Stromal cell of bone marrow (primary cell): ENCODE data around the gene ISYNA1.

Experiments used
- DNase-seq: peaks from one replicate; pipeline ENCODE4 v3.0.0-alpha.2; 2012; ENCODE audit warnings: low read depth

ISYNA1 gene

DNA sequence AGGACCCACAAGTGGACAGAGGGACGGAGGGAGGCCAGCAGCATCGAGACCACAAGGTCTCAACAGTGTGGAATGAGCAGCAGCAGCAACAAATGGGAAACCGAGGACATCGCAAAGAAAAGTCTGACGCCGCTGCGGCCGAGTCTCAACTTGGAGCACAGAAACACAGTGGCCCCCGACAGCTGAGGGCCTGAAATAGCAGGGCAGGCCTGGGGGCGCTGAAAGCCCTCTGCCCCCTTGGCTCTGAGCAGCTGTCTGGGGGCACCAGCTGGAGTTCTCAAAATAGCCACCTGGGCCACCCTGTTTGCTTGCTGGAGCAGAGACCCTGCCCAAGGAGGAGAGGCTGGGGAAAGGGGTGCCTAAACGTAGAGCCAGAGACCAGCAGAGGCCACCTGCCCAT, 5.9 kb upstream of the ISYNA1 start:
- DNase-seq: no peak

DNA sequence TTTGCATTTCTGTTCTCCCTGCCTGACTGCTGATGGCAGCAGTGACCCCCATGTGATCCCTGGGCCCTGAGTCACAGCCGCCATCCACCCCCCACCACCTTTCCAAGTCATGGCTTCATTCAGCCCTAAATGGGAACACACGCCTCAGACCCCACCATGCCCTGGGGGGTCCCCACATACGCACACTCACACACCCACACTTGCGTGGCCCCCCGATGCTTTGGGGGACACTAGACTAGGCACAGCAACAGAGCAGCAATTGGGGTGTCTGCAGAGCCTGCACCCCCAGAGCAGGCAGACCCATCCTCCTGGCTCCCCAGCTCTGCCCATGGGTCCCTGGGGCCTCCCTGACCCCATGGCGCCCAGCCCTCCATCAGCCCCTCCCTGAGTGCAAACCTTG, 5.5 kb upstream of the ISYNA1 start:
- no peak for DNase-seq

DNA sequence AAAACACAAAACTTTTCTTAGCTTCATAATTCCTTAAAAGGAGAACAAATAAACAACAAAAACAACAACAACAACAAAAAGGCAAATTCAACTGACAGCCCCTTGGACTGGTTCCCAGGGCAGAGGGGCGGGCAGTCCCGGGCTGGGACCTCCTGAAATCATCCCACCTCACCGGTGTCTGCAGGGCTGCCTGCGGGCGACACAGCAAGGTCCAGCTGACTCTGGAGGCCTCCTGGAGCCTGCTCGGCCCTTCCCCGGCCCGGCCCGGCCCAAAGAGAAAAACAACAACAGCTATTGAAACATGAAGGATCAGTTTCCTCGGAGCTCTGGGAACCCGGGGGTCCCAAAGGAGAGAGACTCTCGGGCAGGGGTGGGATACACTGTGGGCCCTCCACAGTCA, 5.0 kb upstream of the ISYNA1 start:
- no peak for DNase-seq

GRCh38 chr19:18441804-18442788, 4.2 kb upstream of the ISYNA1 start:
- no peak for DNase-seq

GRCh38 chr19:18440936-18441803, 3.2 kb upstream of the ISYNA1 start:
- no peak for DNase-seq

DNA sequence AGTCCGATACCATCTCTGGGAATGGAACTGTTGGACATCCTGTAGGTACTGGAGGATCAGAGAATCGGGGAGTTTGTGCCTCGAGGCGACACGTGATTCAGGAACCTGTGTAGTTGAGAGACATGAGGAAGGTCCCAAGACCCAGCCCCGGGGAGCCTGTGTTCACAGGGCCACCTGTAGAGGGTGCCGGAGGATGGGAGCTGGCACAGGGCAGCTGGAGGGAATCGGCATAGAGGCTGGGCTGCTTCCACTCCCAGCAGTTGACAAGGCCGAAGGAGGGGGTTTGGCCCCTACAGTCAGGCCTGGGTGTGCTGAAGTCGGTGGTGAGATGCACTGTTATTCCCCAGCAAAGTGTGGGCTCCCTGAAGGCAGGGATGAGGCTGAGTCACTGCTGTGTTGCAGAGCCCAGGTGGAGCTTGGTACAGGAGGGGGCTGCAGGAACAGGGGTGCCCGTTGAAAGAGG, 2.5 kb upstream of the ISYNA1 start:
- no peak for DNase-seq

GRCh38 chr19:18439910-18440237, 1.9 kb upstream of the ISYNA1 start:
- no peak for DNase-seq

DNA sequence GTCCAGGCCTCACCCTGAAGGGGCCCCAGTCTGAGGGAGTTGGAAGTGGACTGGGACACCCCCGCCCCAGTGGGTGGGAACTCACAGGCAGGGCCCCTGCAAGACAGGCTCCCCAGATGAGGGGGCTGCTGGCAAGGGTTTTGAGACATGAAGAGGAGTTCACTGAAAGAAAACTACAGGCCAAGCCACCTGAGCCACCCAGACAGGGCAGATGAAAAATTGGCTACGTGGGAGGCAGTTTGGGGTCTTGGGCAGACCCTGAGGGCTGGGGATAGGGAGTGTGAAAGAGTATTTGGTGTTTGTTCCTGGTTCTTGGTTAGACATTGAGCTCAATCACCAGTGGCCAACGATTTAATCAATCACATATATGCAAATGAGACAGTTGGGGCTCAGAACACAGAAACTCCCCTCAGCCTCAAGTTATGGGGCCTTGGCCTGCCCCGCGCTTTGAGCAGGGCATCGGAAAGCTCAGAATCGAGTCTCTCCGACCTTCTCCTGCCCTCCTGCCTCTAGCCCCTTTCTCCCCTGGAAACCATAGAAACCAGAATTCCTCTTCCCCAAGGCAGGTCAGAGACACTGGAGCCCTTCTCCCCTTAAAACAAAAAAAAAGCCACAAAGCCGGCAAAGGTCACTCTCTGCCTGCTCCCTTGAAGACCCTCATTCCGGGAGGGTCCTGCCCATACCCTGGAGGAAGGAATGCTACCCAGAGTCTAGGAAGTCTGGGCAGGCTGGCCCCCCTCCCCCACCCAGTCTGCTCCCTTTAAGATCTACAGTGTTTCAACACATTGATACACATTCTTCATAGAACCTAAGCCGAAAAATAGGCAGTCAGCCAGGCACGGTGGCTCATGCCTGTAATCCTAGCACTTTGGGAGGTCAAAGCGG, 1.3 kb upstream of the ISYNA1 start:
- DNase-seq: no peak

- DNase-seq: no peak
These were observed 545 bp upstream of the ISYNA1 start for GRCh38 chr19:18438331-18439024.

GRCh38 chr19:18436671-18437490, 1.1 kb downstream of the ISYNA1 start:
- no peak for DNase-seq

DNA sequence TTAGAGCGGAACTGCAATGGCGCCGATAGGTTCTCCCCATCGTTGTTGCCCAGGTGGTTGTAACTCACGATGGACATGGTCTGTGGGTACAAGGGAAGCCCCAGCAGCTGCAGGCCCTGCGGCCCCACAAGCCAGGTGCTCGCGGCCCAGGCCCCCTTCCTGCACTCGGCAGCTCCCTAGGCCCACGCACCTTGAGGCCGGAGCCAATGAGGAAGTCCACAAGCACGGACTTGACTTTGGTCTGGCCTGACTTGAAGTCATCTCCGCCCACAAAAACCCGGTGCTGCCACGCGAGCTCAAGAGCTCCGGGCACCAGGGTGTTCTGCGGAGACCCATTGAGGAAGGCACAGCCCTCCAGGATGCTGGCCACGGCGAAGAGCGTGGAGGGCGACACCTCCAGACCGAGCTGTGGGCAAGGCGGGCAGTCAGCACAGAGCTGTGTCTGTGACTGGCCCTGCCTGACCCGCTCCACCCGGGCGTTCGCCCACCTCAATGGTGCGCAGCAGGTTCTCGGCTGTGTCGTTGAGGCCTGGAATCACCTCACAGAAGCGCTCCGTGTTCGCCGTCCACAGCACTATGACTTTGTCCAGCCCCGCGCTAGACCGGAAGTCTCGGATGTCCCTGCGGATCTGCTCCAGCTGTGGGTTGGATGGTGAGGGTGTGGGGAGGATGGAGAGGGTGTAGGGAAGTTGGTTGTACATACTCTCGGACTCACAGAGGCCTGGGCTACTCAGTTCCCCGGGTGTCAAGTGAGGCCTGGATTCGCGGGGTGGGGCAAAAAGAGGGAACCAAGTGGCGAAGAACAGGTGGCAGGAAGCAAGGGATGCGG, 1.9 kb downstream of the ISYNA1 start:
- DNase-seq: no peak

DNA sequence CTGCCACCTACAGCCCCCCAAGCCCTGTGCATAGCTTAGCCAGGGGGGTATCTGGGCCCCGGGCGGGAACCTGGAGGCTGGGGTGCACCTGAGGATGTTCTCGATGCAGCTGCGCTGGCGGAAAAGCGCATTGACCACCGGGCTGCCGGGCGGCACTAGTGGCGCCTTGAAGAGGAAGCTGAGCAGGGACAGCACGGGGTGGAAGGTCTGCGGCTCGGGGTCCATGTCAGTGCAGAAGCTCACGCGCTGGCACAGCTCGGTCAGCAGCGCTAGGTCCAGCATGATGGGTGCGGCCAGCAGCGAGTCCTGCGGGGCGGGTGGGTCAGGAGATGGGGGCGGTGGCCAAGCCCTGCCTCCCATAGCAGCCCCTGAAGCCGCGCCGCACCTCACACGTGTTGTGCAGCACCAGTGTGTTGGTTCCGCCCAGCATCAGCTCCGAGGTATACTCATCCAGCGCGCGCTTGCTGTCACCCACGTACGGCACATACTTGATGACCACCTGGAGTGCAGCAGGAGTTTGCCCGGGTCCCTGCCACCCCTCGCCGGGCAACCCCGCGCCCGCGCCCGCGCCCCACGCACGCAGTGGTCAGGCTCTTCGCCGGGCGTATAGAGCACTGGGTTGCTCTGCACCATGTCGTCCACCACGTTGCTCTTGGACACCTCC, 2.6 kb downstream of the ISYNA1 start:
- no peak for DNase-seq

GRCh38 chr19:18434411-18435175, 3.3 kb downstream of the ISYNA1 start:
- no peak for DNase-seq

DNA sequence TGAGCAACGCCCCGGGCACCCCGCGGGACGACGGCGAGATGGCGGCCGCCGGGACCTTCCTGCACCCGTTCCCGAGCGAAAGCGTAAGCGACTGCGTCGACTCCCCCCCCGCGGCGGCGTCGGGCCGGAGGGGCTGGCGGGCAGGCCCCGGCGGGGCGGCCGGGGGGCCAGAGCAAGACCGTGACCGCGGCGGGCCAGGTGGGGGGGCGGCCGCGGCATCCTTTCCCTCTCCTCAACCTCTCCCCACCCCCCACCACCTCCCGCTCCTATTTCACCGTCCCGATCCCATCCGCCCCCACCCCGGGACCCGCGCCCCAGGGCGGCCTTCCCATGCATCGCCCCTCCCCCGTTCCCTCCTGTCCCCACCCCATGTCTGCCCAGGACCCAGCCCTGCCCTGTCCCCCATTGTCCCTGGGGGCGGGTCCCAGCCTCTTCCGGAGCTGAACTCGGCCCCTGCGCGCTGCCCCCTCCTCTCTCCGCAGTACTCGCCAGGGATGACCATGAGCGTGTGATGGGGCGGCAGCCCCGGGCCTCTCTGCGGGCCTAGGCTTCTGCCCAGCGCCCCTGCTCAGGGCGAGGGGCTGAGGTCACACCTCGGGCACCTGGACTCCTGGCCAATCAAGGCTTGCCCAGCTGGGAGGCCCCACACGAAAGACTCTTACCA, 4.1 kb downstream of the ISYNA1 start:
- DNase-seq: no peak

DNA sequence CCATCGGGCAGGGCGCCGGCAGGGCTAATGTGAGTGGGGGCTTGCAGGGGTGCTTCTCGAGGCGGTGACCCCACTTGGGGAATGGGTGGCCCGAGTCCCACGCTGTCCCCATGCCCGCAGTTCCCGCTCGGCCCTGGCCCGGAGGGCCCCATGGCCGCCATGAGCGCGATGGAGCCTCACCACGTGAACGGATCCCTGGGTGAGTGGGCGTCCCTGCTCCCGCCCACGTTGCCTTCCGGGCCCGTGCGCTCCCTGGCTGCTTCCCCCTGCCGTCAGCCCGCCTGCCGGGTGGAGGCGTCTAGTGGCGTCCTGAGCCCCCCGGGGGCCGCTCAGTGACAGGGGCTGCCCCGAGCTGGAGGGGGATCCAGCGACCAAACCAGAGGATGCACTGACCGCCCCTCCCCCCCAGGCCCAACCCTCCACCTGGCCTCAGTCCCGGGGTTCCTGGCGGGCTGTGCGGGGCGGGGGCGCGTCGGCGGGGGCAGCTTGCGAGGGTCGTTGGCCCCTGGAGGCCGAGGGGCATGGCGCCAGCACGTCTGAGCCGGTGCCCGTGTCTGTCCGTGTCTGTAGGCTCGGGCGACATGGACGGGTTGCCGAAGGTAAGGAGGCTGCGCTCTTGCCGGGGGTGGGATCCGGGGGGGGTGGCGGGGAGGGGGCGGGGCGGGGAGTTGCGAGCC, 4.8 kb downstream of the ISYNA1 start:
- no peak for DNase-seq

GRCh38 chr19:18432275-18433014, 5.5 kb downstream of the ISYNA1 start:
- no peak for DNase-seq
